GM19455 (cell line): Measurements from ENCODE around the gene HS6ST3.

ENCODE experiments used
- ATAC-seq: cut with Tn5 transposase; IDR thresholded peaks from one replicate; pipeline ENCODE4 v1.9.1; 2021; ENCODE audit not compliant: unreplicated experiment

The HS6ST3 gene

DNA sequence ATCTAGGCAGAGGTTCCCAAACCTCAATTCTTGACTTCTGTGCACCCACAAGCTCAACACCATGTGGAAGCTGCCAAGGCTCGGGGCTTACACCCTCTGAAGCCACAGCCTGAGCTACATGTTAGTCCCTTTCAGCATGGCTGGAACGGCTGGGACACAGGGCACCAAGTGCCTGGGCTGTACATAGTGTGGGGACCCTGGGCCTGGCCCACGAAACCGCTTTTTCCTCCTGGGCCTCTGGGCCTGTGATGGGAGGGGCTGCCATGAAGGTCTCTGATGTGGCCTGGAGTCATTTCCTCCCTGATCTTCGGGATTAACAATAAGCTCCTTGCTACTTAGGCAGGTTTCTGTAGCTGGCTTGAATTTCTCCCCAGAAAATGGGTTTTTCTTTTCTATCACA is 108.1 kb downstream of the HS6ST3 start:
- ATAC-seq: no peak

DNA sequence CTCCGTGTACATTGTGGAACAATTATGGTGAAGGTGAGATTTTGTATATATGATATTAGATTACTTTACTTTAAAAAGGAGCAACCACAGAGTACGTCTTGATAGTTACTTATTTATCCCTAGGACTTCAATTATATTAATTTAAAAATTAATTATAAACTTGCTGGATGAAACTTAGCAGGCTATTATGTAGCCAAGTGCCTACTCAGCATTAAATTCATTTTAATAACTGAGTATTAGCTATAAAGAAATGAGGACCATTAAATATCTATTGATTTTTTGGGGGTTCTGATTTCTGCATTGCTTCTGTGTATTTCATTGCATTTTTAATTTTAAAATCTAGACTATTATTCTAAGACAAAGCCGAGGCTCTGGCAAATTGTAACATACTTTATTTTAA is 109.4 kb downstream of the HS6ST3 start:
- no peak for ATAC-seq

DNA sequence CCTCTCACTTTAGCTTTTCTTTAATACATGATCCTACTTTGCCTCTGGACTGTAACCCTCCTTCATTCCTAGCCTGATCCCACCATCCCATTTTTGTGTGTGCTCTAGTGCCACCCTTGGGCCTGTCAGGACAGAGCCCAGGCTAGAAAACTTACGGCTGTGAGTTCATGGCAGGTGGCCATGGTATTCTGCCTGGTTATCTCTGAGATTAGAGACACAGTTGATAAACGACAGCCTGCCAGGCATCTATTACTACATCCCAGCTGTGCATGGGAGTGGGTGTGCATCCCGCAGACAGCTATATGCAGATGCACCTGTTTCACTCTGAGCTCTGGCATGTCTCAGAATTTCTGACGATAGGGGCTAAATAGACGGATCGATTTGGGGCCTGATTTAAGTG is 110.9 kb downstream of the HS6ST3 start:
- no peak for ATAC-seq

DNA sequence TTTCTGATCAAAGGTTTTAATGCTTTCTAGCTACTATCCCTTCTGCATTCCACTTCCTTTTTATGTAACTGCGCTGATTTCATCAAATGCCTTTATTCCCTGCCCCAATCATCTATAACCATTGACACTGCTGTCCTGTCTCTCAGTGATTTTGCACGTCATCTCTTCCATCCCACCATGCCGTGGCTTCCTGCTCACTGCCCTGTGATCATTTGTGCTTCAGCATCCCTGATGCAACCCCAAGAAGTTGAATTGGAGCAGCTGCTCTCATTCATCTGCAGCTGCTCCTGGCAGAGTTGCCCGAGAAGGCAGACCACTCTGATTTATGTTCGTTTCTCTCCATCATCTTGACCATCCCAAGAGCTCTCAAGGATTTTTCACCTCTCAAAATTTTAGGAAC is 112.4 kb downstream of the HS6ST3 start:
- ATAC-seq: no peak

DNA sequence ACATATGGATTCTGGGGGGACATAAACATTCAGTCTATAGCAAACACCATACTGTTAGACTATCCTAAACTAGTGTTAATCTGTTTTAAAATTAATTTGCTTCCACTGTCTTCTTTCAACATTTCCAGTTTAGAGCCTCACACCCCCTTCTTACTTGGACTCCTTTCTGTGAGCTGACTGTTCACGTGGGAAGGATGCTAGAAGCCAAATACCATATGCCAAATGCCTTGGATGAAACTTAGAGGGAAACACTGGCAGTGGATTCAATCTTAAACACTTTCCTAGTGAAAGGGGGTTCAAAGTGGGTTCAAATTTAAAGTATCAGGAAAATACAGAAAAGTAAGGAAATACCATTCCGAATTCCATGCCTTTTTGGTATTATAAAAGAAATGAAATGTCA is 113.6 kb downstream of the HS6ST3 start:
- no peak for ATAC-seq

DNA sequence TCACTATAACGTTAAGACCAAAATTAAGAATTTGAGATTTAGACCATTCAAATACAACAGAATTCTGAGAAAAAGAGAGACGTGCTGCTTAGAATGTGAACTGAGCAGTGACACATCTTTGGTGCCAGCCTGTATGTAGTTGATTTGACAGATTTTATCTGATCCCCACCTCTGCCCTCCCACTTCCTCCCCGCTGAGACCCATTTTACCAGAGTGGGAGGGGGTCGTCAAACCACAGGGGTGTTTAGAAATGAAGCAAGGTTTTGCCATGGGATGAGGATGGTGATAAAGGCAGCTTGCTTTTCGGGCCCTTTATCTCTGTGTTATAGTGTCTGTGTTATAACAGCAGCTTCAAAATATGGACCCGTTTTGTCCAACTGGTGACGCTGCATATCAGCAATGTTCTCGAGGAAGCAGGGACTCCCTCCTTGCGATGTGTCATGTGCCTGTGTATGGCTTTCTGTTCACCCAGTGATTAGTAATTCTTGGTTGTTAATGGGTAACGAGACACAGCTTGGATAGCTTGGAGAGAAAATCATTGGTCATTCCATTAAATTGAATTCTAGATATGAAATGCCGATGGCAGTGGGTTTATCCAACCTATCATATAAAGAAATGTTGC is 125.0 kb downstream of the HS6ST3 start:
- ATAC-seq: no peak

DNA sequence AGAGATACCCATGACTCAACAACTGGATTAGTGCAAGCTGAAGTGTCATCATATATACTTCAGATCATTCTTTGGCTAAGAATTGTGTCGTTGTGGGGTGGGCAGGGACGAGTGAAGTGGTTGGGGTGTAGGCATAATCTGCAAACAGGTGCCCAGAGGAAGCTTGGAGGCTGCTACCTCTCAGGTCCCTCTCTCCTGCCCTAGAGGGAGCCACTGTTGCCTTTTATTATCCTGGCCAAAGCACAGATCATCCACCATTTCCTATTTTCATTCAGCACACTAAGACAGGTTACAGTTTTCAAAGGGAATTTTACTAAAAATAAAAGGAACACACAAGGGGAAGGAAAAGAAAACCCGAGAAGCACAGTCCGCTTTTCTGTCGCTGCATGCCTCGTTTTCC is 126.6 kb downstream of the HS6ST3 start:
- ATAC-seq: no peak

DNA sequence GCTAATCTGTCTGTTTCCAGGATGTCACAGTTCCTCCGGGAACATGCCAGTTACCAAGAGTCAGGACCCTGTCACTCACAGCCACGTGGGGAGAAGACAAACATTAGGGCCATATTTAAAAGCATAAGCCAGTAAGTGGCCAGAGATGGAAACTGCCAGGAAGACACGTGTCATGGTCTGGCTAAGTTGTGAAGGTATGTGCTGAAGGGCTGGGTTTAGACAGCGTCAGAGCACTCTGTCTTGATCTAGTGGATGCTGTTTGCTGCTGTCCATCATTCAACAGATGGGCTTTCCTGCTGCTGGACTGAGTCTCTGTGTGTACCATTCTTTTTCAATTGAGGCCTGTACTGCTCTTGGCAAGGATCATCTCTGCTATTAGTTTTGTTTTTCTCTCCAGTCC is 128.6 kb downstream of the HS6ST3 start:
- ATAC-seq: no peak

DNA sequence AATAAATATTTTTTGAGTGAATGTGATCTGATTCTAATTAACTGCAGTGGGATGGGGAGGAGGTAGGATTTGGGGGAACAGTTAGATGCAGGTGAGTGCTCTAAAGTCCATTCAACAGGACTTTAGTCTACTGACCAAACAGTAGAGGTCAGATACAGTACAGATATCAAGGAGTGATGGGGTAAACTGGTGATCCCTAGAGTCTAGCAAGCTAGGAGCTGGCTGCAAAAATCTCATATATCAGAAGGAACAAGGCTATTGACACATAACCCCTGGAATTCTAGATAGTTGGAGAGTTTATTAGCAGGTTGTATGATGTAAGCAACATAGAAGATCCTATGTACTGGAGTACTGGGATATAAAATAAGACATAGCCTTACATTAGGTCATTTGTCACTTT is 131.6 kb downstream of the HS6ST3 start:
- no peak for ATAC-seq

DNA sequence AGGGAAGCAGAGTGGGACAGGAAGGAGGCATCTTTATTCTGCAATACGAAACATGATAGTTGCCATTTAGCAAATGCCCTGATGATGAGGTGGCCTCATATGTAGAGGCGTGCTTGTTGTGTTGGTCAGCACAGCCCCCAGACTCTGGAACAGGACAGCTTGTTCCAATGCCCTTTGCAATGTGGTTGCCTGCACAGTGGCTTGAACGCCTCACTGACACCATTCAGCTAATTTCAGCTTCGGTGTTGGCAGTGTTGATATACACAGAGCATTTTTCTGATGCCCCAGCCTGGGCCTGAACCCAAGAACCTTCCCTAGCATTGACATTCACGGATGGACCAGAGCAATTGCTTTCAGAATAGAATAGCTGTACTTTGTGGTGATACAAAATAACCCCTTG is 133.3 kb downstream of the HS6ST3 start:
- no peak for ATAC-seq

DNA sequence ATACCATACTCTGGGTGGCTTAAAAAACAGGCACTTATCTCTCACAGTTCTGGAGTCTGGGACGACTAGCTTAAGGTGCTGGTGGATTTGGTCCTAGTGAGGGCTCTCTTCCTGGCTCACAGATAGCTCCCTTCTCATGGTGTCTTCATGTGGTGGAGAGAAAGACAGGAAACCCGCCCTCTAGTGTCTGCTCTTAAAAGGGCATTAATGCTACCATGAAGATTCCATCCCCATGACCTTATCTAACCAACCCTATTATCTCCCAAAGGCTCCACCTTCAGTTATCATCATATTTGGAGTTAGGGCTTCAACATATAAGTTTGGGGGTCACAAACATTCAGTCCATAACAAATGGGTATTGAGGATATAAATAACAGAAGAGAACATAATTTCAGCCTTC is 139.4 kb downstream of the HS6ST3 start:
- ATAC-seq: no peak

DNA sequence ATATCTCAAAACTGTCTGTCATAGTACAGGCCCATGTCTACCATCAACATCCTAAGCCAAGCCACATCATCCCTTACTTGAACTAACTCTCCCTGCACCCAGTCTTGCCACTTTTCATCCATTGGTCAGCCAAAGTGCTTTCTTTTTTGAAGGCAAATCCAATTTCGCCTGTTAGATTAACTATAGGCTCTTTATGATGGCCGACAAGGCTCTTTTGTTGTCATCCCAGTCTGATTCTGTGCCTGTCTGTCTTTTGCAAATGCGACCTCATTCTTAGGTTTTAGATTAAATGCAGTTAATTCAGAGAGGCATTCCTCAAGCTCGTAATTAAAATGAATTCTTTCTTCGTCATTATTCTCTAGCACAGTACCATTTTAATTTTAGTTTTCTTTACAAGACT is 148.3 kb downstream of the HS6ST3 start:
- no peak for ATAC-seq

DNA sequence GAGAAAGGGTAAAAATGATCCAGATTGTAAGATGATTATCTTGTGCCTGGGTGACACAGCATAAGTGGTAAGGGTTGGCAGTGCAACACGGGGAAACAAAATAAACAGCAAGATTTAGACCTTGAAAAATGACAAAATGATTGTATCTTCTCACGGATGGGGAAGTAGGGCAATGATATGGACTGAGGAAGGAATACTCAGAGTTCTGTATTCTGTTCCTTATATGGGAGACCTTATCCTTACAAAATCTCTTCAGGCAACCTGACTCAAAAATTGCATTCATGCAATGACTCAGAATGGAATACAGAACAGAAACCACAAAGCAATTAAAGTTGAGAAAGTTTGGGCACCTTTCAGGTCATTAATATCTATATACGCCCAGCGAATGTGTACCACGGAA is 149.0 kb downstream of the HS6ST3 start:
- ATAC-seq: no peak

DNA sequence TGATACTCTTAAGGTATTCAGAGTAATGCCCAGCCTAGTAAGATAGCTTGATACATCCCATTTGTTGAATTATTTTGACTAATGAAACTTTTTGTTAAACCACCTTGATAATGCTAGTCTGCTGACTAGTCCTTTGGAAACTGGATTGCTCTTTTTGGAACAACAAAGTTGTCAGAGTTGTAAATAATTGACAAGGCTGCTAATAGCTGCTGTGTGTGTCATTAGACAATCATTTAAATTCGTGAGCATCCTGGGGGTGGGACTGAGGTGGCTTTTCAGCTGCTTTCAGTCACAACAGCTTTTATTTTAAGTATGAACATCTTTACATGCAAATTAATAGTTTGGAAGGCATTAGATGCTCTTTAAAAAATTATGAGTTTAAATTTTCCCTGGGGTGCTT is 153.5 kb downstream of the HS6ST3 start:
- no peak for ATAC-seq

DNA sequence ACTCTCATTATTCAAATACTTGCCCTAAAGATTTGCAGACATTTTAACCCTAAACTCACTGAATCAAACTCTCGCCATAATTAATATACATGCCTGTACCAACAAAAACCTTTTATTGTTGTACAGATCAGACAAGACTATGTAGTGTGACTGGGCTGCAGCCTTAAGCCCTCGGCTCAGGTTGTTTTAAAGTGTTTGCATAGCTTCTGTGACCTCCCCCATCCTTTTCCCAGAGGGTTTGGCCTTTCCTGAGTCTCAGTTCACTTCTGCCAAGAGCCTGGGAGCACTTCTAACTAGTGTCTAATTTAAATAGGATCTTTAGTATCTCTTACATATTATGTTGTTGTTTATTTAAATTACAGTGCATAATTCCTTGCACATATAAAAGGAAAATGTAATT is 158.2 kb downstream of the HS6ST3 start:
- no peak for ATAC-seq

DNA sequence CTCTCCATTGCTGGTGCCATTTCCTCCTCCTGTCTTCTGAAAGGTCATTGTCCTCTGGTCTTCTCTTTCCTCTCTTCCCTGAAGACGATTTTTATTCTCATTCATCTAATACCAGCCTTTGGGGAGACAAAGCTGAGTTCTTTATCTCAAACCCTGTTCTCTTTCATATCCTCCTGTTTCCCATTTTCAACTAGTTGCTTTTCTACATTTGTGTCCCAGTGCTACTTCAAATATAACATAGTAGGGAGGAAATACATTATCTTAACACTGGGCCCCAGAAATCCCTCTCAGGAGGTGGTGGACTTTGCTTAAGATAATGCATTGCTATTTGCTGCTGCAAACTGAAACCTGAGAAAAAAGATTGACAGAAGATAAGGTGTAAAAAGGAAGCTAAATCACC is 159.1 kb downstream of the HS6ST3 start:
- ATAC-seq: no peak

DNA sequence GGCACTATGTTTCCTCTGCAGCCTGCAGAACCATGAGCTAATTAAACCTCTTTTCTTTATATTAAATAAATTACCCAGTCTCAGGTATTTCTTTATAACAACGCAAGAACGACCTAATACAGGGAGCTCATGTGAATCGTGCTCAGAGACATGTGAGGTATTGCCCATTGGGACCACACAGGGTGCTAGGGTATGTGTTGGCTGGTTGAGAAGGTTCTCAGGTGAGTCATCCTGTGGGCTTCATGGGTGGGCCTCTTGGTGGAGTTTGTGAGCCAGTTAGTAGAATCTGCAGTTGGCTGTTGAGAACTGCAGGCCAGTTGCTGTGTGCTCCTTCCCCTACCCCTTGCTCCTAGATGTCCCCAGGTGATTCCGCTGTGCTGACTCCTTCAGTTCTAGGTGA is 163.0 kb downstream of the HS6ST3 start:
- no peak for ATAC-seq

DNA sequence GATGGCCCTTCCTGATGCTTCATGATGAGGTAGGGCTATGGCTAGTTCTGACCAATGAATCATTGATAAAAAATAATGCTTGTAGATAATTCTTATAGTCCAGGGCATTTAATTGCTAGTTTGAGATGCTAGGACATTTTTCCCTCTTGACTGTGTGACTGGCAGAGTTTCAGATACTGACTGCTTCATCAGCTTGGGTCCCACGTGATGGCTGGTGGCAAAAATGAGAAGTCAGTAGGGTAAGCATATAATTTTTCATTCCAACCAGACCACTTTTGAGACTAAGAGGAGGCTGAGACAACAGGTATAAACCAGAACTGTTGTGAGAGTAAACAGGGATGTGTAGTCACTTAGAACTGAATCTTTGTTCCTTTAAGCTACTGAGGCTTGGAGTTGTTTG is 183.3 kb downstream of the HS6ST3 start:
- ATAC-seq: no peak

DNA sequence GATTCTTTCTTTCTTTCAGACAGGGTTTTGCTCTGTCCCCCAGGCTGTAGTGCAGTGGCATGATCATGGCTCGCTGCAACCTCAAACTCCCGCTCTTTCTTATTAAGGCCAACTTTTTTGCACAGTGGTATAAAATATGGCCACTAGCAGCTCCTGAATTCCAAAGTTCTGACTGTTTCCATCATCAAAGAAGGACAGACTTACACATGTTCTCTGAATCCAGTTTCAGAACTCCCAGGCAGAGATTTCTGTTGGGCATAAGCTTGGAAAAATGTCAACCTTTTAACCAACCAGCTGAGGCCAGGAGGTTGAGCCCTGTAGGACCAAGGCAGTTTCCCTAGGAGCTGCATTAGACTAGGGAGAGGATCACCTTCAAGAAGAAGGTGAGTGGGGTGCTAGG is 184.1 kb downstream of the HS6ST3 start:
- ATAC-seq: no peak

DNA sequence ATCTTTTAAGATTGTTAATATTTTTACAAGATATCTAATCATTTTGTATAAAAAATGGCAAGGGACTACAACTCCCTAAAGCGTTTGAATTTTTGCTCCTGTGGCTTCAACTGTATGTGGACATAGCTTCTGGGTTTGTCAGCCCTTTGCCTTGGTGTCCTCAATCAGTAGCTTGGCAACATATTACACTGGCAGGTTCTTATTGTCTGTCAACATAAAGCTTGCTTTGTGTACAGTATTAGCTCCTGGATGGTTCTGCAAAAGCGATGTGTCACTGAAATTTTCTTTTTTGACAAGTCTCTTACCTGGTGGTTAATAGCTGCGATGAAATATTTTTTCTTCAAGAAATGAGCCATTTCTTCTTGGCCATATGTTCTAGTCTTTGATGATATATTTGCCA is 190.0 kb downstream of the HS6ST3 start:
- ATAC-seq: no peak

DNA sequence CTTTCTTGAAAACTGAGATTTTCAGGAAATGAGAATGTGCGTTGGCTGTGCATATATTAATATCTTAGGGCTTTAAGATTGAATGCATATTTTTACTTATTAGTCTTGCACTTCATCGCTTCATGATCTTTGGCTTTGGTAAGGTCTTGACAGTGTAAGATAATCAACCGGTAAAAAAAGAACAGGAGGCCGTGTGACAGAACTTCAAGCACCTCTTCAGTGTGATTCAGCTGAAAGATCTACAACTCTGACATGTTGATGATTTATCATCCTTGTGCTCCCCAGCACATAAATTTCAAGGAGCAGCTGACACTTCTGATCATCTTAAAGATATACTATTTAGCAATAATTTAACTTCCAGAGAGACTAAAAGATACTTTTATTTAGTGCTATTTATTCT is 195.1 kb downstream of the HS6ST3 start:
- ATAC-seq: no peak

DNA sequence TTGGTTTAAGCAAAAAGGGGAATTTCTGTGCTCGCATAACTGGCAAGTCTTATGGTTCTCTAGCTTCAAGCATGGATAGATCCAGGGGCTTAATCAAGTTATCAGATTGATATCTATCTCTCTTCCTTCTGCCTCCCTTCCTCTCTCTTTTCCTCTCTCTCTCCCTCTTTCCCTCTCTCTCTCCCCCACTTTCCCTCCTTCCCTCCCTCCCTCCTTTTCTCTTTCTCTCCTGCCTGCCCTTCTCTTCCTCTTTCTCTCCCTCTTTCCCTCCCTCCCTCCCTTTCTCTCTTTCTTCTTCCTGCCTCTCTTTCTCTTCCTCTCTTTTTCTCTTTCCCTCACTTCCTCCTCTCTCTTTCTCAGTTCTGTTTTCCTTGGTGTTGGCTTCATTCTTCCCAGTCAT is 195.8 kb downstream of the HS6ST3 start:
- ATAC-seq: no peak

DNA sequence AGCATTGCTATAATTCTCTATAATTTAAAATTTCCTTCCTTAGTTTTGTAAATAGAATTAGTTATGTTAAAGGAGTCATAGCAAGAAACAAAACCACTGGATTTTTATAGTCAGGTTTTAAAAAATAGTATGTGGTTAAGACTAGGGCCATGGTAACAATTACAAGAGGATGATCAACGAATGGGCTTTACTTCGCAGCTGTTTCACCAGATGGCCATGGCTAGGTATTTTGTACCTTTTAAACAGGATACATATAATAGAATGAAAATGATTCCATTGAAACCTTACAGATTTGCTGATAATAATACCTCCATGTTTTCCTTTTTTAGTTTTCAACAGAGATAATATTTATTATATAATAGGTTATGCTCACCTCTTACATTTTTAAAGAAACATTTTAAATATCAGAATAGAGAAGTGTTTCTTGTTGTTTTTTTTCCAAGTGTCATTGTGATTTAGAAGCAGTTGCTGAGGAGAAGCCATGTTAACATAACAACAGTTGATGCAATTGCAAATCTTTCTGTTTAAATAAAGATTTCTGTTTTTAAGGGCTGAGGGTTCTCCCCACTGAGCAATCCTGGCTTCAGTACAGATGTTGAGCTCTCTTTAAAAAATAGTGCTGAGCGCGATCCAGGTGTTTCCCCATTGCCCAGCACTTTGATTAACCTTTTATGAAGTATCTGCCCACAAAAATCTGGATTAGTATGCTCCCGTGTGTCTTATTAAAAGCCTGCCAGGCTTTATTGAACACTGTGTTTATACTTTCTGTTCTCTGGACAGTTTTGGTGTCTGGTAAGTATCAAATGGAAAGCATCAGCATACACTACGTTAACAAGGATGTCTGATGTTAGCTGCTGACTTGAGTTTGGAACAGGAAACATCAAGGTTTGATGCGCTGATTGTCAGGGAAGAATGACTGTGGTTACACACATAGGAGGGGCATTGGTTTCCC is 205.3 kb downstream of the HS6ST3 start:
- ATAC-seq: no peak
